Stimulated activated CD8-positive, alpha-beta memory T cell treated with anti-CD3 and anti-CD28 coated beads, Interleukin-15, amount 100 ng/mL, for 24 hours (primary cell): ENCODE results near the gene C1orf74.

Source experiments
- DNase-seq: peaks from one replicate; pipeline ENCODE4 v3.0.0-alpha.2; 2020; ENCODE audit warnings: low read depth

The C1orf74 gene

DNA sequence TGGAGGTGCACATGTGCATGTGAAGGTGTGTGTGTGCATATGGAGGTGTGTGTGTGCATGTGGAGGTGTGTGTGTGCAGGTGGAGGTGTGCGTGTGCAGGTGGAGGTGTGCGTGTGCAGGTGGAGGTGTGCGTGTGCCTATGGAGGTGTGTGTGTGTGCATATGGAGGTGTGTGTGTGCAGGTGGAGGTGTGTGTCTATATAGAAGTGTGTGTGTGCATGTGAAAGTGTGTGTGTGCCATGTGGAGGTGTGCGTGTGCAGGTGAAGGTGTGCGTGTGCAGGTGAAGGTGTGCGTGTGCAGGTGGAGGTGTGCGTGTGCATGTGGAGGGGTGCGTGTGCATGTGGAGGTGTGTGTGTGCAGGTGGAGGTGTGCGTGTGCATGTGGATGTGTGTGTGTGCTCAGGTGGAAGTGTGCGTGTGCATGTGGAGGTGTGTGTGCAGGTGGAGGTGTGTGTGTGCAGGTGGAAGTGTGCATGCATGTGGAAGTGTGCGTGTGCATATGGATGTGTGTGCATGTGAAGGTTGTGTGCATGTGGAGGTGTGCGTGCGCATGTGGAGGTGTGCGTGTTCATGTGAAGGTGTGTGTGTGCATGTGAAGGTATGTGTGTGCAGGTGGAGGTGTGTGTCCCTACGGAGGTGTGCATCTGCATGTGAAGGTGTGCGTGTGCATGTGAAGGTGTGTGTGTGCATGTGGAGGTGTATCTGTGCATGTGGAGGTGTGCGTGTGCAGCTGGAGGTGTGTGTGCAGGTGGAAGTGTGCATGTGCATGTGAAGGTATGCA lies 13.5 kb downstream of the C1orf74 start:
- no peak for DNase-seq

DNA sequence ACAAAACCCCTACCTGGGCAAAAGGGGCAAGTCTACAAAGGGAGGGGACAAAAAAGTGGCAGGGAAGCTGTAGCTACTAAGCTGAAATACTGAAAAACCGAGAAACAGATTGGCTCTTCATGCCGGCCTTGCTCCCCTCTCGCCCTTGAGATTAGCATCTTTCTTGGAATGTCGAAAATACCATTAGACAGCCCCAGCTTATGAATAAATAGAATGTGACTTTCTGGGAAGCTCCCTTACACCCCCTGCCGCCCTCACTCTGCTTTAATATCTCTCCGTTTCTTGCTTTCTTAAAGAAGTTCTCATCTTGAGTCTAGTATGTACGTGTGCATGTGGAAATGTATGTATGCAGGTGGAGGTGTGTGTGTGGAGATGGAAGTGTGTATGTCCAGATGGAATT lies 14.4 kb downstream of the C1orf74 start:
- no peak for DNase-seq

DNA sequence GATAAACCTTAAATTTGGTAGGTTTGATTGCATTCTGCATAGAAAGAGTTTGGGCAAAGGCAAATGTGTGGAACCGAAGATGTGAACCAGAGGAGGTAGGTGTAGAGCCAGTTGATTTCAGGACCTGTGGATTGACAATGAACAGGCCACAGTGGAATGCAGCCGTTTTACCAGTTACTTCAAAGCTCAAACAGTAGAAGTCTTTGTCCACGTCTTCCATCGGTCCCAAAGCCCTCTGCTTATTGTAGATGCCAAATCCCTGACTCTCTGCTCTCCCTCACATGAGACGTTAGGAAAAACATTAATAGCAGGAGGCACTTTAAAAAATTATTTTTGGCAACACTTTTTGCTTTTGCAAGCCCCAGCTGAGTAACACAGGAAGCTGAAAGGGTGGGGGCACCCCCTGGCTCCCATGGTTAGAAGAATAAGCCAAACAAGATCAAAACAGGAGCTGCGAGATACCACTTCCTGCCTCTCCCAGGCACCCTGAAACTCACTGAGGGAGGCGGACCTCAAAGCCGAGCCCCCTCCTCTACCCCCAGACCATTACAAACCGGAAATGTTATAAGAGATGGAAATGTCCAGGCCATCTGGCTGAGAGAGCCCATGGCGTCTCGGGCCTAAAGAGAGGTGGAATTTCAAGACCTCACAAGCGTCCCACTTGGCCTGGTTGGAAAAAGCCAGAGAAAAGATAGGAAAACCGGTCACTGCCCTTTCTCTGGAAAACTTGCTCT lies 15.0 kb downstream of the C1orf74 start:
- no peak for DNase-seq

DNA sequence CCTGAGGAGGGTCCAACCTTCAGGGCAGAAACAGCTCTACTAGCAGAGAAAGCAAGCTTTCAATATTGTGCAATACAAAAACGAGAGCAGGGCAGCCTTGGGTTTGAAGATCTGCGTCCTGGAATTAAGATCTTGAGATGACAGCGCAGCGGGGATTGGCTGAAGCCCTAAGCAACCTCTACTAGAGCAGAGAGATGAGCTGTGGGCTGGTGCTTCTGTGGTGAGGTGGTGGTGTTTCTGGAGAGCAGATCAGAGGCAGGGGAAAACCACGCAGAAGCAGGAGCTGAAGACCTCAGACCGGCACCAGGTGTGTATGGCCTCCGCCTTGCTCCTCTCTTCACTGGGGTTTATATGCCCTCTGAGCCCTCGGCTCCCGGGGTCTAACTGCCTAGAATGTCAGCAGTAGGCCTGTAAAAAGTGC lies 16.0 kb downstream of the C1orf74 start:
- DNase-seq: no peak

DNA sequence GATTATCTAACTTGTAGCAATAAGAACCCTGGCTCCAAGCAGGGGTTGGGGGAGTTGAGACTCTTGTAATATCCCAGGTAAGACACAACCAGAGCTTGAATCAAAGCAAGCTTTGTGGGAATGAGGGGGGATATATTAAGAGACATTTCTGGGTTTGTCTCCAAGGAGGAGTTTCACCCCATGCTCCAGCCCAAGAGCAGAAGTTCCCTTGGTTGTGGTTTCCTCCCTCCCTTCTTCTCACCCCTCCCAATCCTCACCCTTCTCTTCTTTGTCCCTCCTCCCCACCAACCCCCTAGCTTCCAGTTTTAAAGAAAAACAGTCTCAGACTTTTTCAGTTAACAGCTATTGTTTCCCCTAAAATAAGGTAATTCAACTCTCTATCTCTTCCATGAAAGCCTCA lies 16.7 kb downstream of the C1orf74 start:
- no peak for DNase-seq

DNA sequence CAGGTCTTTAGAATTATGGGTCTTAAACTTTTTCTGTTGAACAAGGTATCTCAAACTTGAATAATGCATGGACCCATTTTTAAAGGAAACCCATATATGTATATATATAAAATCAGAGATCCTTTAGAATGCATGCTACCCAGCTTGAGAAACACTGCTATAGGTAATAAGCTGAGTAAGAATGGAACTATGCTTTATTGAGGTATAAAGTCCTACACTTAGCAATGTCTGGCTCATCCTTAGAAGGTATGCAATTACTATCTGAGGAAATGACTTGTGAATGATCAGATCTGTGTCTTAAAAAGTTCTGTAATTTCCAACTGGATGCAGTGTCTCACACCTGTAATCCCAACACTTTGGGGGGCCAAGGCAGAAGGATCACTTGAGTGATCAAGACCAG lies 17.3 kb downstream of the C1orf74 start:
- DNase-seq: no peak

DNA sequence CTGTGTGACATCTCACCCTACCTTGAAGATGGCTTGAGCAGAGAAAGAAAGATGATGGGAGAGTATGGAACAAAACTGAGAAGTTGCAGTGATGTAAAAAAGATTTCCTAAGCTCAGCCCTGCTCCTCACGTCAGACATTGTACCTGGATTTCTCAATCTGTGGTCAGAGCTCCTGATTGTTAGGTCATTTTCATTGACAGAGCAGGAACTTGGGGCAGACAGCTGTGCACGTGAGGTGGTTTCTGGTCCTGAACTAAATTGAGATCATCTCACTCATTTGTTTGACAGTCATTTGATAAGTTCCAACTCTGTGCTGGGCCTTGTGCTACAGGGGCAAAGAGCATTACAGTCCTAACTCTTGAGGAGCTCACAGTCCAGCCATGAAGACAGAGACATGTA lies 18.3 kb downstream of the C1orf74 start:
- no peak for DNase-seq

DNA sequence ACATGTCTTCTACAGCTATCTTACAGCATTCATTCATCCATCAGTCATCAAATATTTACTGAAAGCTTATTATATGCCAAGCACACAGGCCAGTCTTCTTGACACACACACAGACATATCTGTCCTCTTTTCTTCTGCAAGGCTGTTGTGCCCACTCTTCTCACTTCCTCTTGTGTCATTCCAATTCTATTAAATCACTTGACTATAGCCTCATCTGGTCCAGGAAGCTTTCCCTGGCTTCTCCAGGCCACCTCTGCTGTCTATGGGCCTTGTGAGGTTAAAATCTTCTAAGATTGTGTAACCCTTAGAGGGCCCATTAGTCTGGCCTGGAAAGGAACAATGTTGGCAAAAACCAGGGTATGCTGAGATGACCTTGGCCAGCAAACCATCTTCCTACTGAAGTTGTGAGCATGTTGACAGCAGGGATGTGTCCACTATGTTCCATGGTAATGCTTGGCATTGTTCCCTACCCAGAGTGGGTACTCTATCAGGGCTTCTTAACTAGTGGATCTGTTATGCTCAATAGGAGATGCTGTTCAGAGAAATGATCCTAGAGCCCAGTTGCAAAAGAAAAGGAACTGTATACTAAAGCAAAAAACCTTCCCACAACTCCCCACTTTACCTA lies 23.2 kb downstream of the C1orf74 start:
- no peak for DNase-seq

DNA sequence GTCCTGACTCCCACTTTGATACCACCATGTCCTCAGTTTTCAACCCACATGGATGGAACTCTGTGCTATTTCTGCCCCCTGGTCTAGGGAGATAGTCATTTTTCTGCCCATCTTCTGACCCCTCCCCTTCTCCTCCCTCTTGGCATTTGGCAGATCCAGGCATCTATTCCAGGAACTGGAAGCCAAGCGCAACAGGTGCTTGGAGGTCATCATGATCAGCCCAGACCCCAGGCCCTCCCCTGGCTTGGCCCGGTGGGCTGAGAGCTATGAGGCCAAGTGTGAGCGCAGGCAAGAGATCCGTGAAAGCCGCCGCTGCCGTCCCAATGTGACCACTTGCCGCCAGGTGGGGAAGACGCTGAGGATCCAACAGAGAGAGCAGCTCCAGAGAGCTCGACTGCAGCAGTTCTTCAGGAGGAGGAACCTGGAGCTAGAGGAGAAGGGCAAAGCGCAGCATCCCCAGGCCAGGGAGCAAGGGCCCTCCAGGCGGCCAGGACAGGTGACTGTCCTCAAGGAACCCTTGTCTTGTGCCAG lies 24.5 kb downstream of the C1orf74 start:
- DNase-seq: no peak

DNA sequence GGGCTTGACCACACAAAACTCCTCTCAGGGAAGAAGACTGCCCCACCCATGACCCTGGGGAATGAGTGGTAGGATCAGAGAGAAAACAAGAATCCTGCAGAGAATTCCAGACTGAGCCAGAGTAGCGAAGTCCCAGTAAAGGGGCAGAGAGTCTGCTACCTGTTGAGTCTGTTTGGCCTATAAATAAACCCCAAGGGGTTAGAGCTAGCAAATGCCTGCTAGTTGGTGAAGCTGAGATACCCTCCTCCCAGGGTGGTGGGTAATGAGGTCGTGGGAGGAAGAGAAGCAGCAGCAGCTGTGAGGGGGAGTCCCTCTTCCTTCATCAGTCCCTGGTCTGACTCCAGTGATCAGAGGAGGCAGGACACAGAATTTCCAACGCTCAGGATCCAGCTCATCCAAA lies 26.0 kb downstream of the C1orf74 start:
- DNase-seq: no peak

DNA sequence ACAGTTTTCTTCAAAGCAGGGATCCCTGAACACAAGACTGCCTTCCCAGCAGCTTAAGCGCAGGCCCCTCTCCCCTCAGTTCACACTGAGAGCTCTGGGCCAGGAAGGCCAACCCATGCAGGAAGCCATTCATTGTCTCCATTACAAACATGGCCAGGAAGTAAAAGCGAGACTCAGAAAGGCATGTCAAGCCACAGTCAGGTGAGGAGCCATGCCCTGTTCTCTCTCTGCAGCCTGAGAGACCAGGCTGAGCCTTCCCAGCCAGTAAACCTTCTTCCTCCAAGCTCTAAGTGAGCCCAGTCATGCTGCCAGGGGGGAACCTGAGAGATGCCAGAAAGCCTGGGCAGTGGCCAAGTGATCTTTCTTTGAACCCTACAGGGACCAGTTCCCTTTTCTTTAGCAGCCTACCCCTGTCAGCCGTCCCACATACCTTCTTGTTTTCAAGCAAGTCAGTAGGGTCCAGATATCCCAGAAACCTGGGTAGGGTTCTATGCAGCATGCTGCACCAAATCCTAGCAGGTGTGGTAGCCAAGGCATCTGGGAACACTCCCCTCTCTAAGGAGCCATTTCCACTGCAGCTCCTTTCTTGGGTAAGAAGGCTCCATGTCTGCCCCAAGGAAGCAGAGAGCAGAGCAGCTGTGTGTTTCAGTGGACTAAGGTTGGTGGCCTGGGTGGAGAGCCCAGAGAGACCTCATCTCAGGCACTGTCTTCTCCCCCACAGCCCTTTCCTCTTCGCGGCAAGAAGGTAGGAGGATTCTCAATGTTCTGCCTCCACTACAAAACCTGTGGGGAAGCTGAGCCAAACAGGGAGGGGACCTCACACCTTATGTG lies 27.5 kb downstream of the C1orf74 start:
- no peak for DNase-seq

DNA sequence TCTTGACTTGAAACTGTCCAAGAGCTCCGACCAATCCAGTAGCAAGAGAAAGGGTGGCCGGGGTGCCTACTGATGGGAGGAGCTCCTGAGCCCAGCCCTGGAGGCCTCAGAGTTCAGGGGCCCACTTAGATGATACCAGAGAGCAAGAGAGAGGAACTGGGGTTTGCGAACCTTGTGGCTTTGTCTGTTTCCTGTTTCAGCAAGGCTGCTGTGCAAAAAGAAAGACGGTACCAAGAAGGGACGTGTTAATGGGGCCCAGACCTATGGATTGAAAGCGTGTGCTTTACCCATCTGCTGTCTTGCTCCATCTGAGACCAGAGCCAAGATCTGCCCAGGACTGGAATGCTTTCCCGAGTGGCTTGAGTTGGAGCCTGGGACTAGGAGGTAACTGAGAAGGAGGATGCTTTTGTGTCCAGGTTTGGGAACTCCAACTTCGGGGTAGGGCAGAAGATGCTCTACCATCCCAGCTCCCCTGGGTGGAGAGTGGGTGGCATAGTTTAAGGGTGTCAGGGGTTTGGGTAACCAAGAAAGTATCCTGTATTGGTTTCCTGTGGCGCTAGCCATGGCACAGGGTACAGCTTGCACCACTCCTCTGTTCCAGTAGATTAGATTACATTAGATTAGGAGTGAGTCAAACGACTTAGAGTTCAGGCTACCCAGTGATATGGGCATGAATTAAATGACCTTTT lies 28.3 kb downstream of the C1orf74 start, which contains the start of gene TRAF3IP3:
TSS of gene TRAF3IP3 (plus strand) at position 128 of the 689 bp plus-strand sequence. CDS start 3,987 bp downstream, outside the sequence.
- DNase-seq: no peak

DNA sequence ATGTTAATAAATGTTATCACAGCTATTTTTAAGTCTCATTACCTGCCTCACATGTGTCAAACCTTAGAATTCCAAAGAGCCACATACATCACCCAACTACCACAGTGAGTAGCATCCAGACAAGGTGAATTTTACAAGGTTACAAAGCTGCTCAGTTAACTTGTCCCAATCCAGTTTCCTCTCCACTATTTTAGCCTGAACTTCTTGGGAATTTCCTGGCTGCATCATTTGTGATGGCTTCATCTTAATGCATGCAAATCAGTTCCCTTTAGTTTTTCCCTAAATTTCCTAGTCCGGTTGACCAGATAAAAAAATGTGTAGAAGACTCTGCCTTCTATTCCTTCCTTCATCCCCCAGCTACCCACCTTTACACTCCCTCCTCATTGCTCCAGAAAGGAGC lies 29.1 kb downstream of the C1orf74 start:
- no peak for DNase-seq

DNA sequence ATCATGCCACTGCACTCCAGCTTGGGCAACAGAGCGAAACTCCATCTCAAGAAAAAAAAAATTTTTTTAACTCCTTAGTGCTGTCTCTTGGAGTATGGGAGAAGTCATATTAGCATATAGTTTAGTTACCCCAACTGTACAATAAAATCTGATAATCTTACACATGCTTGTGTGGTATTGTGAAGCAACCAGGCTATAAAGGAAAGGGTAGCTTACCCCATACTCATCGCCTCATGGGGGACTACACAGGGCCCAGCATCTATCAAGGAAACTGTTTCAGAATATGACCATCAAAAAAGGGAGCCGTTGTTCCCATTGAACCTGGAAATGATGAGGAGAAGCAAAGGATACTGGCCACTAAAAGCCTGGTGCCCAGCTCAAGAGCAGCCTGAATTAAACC lies 31.5 kb downstream of the C1orf74 start:
- no peak for DNase-seq

DNA sequence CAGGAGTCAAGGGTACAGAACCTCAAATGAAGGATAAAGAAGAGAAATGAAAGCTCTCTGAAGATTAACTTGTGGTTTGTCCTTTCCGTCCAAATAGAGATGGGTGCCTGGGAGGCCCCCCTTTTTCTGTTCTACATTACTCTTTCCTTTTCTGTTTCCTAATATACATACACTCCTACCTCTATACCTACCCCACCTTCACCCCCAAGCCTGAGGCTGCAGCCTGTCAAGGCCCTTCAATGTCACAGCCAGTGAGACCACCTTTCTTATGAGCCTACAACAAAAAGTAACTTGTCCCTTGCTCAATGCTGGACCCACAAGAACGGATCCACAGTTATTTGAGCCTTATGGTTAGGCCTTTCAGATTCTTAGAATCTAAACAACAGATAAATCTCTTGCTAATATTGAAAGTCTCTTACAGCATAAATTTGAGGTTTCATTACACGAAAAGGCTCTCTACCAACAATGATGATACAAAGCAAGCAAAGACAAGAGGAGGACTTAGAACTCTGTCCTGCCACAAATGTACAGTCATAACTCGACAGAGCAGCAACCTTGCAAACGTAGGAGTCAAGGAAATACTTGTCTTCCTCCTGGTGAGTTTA lies 32.6 kb downstream of the C1orf74 start:
- no peak for DNase-seq

DNA sequence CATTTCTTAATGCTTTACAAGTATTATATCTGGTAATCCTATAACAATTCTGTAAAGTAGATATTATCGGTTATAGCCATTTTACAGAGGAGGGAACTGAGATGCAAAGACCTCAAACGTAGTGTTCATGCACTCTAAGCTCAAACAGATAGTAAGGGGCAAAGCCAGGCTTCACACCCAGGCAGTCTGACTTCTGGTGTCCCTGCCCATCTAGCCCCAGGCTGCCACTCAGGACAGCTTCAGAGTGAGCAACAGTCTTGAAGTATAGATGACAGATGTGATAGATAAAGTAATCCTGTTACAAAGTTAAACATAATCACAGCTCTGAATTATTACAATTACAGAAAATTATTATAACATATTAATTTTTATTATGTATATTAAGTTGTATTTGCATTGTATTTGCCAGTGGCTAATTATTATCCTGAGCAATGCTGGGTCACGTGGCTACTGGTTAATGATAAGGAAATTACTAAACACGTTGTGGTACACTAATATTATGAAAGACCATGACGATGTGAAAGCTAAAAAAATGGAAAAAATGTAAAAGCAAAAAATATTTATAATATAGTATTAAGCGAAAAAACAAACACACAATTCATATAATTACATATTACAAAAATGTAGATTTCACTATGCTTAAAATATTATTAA lies 34.6 kb downstream of the C1orf74 start:
- no peak for DNase-seq

DNA sequence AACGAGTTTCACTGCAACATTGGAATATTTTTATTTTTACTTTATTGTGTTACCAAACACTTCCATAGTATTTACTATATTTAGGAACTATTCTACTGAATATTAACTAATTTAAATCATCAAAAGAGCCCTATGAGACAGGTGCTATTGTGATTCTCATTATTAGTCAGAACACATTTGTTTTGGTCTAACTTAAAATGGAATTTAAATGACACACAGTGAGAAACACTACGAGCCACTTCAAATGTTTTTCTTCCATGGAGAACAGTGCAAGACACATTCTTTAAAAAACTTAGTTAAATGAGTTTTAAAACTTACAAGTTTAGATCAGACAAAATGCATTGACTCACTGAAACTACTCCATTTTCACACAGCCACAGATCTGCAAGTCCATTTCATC lies 35.2 kb downstream of the C1orf74 start:
- no peak for DNase-seq

DNA sequence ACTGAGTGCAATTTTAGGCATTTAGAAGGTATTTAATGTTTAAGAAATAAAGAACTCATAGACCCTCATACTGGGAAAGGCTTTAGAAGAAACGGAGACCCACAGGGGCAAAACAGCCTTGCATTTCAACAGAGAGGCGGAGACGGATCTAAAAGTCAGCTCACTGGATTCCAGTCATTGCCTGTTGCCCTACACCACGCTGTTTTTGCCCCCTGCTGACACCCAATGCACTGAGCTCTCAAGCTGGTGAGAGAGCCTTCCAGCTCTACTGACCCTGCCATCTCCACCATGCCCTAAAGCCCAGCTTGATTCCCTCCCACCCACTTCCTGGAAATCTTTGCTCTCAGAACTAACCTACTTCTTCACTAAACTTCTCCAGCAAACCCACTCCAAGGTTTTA lies 35.7 kb downstream of the C1orf74 start:
- DNase-seq: no peak

DNA sequence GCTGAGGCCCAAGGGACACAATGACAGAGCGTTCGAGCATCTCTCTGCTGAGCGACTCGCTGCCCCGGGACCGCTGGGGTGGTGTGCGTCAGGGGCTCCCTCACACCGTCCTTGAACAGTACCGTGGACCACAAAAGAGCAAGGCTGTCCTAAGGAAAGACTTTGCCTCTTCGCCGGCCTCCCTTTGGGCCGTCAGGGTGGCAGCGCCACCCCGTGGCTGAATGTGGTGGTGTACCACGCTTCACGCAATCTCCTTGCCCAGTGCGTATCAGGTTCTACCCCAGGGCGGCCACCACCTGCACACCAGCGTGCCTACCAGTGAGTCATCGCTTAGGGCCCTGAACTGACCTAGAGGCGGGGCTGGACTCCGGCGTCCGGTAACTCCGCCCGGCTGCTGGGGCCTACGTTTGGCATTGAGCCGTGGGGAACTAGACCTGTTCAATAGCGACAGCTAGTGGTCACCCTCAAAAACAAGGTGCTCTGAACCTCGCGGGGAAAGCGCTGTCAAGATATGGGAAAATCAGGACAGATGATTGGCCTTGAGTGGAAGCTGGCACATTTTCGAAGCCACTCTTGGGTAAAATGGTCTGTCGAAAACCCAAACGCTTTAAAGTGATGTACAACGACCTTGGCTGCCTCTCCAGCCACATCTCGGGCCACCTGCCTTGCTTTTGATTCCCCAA lies 36.6 kb downstream of the C1orf74 start:
- peak; percentile 84 for DNase-seq
